Dermis microvascular lymphatic vessel endothelial cell (primary cell): ENCODE measurements around the gene JPT2. TPM values are rescaled to one million over a fixed set of nuclear protein-coding genes. Genes with fewer than 3 reads are reported as not detected.
"Not testable (repeated sequence)": the region's sequence is repeated elsewhere in the genome, so short reads cannot be mapped to it uniquely, and the experiment has no call there.

Experiments used
- DNase-seq, 2 donors: peaks; one replicate each; pipeline versions ENCODE4 v3.0.0 to v3.0.0-alpha.2; 2010; ENCODE audit warnings: low read depth in 2 of 2
- total RNA-seq: library from RNA; depleted of rRNA; stranded (reverse); fragments of >200 nt; gene quantifications from 2 replicates; pipeline ENCODE4 v1.2.1, GENCODE V29; 2014

Gene JPT2
- total RNA-seq, 1 donor from 2014 or later: 42.5 TPM

DNA sequence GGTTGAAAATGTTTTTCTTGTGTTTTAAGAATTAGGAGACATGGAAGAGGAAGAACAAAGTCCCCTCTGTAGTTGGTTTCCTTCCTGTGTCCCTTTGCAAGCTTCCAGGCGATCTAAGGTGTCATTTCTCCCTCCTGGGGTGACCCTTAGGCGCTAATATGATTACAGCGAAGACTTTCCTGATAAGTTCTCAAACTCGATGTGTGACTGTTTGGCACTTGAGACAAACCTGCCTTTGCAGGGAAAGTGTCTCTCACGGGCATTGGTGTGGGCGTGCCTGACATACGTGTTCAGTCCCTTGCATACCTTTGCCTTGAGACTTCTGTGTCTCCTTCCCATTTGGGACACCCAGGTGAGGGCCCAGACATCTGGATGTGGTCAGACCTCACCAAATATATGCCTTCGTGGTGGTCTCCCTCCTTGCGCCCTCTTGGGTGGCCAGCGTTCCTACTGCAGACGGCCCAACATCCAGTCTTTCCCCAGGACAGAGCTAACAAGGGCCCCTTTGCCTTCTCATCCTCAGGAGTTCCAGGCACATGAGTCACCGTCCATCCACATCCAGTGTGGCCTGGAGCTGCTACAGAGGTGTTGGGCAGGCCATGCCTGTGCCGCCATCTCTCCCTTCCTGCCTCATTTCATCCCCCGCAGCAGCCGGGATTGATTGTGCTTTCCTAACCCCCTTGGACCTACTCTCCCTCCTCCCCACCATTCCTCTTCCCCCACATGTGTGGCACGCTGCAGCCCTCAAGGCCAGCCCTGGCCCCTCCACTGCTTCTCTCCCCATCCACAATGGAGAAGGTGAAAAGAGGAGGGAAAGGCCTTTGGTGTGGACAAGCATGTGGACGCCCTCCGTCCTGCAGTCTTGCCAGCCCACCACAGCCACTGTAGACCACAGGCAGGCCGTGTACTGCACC is 3.1 kb upstream of the JPT2 start:
- peak in 1 of 2 donors; percentile 39 for DNase-seq

DNA sequence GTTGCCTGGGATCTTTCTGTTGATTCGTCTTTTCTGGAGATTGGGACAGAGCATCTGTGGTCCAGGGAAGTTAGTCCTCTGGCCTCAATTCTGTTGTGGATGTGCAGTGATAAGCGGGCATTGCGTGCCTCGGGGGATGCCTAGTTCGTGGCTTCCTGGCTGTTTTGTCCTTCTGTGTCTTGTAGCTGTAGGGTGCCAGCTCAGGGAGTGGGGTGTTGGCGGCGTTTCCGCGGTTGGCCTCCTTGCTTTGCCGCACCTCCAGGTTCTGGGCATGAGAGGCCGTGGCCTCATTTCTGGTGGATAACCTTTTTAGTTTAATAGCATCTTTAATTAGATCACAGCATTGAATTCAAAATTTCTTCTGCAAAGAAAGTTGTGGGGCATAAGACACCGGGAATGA is 1.4 kb upstream of the JPT2 start:
- no peak for DNase-seq

DNA sequence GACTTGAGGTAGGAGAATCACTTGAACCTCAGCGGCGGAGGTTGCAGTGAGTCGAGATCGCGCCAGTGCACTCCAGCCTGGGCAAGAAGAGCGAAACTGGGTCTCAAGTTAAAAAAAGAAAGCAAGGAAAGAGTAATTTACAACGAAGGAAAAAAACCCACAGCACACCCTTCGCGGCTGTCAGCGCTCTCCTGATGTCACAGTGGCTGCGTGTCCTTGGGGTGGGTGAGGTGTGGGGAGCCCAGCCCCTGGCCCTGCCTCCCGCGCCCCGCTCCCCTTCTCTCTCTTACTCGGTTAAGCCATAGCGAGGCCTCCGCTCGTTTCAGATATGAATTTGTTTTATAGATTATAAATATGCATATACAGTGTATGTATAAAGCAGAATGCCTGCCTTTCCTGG is 740 bp upstream of the JPT2 start:
- no peak for DNase-seq

DNA sequence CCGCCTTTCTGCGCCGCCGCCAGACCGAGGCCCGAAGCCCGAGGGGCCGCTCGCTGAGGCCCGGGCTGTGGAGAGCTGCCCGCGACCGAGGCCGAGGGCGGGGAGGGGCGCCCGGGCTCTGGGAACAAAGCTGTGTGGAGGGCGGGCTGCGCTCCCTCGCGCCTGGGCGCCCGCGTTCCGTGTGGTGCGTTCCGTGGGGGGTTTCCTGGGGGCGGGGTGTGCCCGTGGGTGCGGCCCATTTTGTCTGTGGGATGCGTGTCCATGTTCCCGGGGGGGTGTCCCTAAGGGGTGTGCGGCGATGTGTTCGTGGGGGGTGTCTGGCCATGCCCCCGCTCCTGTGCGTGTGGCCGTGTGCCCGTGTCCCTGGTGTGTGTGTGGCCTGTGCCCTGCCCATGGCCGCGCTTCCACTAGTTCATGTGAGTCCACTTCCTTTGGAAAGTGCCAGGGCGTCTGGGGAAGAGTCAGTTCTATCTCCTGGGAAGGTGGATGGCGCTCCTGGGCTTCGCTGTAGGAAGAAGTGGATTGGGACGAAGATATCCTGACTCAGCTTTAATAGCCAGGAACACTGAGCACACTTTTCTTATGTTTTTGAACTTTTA is 520 bp downstream of the JPT2 start:
- peak; percentile 17 to 54 for DNase-seq

DNA sequence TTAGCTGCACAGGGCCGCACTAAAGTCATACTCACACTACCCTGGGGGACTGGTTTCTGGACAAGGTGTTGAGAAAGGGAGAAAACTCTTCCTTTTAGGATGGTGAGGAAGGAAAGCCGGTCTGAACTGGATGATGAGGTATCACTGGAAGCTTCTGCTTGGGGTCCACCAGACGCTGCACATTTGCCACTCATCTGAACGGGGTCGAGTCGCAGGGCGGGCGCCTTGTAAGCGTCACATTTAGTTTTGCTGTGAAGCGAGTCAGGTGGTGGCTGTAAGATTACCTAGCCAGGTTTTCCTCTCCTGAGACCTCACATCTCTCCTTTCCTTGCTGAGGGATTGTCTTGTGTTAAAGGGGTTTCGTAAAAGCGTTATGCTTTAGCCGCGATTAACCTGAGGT is 2.3 kb downstream of the JPT2 start:
- no peak for DNase-seq

DNA sequence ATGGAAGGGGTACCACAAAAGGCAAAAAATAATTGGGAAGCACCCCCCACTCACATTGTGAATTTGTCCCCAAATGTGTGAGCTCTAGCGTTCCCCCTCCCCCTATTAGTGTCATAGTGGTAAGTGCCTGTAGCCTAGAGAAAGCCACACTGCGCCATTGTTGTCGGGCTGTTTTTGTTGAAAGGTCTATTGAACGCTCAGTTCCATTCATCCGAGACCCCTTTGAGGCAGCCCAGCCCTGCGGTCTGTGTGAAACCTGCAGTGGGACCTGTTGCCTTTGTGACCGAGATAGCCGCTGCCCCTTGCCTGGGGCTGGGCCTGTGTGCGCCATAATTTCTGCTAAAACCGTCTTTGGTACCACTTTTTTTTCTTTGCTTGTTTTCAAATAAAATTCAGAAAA is 3.0 kb downstream of the JPT2 start:
- DNase-seq: no peak

DNA sequence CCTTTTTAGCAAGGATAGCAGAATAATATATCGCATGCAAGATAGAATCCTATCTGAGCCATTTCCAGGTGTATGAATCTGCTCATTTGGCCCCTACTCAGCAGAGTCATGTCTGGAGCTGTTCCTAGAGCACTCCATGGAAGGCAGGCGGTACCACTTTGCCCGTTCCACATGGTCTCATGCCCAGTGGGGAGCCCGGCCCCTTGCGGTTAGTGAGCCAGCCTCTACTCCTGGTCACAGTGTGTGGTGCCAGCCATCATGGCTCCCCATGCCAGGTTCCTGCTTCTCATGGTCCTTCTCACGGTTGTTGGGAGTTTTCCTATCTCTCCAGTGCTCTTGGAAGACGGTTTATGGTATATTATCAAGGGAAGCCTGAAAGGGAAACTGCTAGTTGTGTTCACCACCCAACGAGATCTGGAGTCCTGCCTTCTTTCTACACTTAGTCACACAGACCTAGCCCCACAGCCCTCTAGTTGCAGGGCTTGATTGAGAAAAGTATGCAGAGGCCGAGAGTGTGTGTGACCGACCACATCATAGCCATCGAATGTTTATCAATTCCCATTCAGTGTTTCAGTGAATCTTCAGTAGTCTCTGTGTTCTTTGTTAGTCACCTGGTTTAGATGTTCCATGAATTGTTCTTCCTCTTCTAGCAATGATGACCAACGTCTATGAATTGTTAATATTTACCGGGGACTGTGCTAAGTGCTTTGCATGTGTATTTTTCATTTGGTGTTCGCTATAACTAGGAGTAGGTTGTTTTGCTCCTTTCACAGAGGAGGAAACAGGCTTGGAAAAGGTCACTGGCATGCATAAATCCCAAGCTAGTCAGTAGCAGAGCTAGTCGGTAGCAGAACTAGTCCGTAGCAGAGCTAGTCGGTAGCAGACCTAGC is 9.6 kb downstream of the JPT2 start:
- DNase-seq: no peak

DNA sequence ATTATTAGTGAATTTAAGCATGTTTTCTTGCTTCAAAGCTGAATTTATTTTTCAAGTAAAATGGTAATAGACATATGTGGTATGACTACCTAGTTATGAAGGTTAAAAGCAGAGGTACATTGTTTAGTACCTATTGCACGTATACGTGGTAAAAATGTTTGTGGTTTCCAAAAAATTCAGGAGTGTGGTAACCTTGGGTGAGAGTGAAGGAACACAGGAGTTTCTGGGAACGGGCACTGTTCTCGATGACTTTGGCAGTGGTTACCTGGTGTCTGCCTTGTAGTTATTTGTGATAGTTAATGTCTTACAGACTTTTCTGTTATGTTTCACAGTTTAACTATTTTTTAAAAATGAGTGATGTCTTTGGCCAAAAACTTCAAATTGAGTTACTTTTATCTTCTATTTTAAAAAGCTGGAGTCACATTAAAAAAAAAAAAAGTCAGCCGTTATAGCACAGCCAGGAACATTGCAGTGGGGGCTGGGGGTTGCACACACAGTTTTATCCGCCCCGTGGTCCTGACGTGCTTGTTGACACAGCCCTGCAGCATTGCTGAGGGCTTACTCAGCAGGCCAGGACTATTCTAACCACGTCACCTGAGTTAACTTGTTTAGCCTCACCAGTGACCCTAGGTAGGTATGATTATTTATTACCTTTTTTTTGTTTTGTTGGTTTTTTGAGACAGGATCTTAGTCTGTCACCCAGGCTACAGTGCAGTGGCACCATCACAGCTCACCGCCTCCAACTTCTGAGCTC is 10.9 kb downstream of the JPT2 start:
- peak; percentile 43 to 48 for DNase-seq

DNA sequence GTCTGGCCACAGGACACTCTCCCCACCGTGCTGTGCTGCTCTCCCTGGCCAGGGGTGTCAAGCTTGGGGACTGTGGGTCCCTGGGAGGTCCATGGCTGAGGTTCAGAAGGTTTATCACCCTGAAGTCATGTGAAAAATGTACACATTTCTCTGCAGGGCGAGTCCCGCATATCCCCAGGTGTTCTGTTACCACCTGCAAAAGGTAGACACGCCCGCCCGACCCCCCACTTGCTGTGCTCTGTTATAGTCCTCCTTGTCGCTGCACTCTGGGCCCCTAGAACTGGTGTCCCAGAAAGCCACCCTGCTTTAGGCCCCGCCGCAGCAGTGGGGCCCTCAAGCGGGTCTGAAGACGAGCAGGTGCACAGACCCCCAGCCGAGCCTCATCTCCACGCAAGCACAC is 11.8 kb downstream of the JPT2 start:
- DNase-seq: no peak

DNA sequence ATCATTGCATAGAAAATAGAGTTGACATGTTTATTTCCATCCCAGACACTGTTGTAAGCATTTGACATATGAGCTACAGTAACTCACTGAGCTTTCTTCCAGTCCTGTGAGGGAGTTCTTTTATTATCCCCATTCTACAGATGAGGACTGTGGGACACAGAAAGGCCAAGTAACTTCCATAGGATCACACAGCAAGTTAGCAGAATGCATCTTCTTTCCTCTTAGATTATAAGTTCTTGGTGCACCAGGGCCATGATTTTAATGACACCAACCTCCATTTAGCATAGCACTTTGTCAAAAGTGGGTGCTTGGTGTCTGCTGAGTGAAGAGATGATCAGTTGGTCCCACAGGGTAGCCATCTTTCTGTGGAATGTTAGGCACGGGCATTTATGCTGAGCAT is 12.7 kb downstream of the JPT2 start:
- no peak for DNase-seq

DNA sequence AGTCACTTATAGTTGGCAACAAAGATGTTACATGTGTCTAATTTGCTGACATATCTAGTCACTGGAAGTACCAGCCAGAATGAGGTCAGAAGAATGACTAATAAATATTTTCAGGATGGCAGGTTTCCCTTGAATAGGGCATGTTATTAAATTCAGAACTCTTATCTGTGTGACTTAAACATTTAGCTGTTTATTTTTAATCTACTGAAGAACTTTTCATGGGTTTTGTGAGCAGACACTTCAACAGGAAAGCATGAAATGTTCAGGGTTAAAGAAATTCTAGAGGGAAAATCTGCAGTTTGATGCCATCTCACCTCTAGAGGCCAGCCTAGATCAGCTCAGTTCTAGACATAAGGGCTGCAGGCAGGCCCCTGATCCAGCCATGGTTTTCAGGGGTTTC is 13.2 kb downstream of the JPT2 start:
- peak in 1 of 2 donors; percentile 30 for DNase-seq

DNA sequence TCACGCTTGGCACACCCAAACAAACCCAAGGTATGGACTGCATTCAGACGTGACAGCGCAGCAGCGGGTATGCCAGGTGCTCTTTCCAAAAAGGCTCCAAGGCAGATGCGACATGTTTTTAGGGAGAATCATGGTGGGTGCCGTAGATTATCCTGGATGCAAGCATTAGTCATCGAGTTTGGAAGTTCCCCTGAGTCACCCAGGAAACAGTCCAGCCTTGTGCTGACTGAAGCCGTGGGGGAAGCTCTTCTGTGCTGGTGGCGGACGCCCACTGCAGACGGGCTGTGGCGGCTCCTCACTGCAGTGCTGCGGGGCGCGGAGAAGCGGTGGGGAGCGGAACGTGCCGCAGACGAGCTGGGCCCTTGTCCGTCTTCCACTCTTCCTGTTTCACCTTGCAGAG is 13.9 kb downstream of the JPT2 start:
- no peak for DNase-seq

DNA sequence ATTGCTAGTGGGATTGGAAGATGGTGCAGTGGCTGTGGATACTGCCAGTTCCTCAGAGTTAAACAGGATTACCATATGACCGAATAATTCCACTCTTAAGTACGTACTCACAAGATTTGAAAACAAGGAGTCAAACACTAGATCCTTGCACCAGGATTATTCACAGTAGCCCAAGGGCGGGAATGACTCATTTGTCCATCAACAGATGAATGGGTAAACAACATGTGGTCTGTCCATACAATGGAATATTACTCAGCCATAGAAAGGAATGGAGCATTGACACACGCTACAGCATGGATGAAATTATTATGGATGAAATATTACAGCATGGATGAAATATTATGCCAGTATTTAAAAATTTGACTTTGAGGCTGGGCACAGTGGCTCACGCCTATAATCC is 18.8 kb downstream of the JPT2 start:
- DNase-seq: peak in 1 of 2 donors; percentile 24

DNA sequence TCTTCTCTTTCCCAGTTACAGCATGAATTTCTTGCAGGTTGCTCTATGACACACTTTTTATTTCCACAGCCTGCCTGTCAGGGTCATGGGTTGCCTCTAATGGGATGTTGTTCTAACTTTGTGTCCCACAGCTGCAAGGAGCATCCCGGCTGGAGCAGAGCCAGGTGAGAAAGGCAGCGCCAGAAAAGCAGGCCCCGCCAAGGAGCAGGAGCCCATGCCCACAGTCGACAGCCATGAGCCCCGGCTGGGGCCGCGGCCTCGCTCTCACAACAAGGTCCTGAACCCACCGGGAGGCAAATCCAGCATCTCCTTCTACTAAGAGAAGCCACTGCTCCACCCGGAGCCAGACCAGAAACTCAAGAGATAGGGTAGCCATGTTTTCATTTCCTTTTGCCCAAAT is 20.6 kb downstream of the JPT2 start:
- DNase-seq: no peak

DNA sequence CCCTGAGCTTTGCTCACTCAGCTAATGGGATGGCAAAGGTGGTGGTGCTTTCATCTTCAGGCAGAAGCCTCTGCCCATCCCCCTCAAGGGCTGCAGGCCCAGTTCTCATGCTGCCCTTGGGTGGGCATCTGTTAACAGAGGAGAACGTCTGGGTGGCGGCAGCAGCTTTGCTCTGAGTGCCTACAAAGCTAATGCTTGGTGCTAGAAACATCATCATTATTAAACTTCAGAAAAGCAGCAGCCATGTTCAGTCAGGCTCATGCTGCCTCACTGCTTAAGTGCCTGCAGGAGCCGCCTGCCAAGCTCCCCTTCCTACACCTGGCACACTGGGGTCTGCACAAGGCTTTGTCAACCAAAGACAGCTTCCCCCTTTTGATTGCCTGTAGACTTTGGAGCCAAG is 22.2 kb downstream of the JPT2 start:
- no peak for DNase-seq

DNA sequence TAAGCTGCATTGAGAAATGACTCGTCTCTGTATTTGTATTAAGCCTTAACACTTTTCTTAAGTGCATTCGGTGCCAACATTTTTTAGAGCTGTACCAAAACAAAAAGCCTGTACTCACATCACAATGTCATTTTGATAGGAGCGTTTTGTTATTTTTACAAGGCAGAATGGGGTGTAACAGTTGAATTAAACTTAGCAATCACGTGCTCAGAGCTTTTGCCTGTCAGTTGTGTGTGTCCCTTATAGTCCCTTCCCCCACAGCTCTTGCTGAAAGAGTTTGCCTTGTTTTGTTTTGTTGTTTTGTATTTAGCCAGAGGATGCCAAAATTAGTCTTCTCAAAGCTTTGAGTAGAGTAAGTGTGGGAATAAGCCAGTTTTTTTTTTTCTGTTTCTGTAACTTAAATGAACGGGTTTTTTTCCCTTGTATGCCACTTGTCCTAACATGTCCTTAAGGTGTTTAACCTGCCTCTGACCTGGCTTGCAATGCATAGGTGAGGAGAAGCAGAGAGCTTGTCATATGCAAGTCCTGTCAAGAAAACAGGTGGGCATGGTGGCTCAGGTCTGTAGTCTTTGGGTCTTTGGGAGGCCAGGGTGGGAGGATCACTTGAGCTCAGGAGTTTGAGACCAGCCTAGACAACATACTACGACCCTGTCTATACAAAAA is 23.3 kb downstream of the JPT2 start:
- no peak for DNase-seq

DNA sequence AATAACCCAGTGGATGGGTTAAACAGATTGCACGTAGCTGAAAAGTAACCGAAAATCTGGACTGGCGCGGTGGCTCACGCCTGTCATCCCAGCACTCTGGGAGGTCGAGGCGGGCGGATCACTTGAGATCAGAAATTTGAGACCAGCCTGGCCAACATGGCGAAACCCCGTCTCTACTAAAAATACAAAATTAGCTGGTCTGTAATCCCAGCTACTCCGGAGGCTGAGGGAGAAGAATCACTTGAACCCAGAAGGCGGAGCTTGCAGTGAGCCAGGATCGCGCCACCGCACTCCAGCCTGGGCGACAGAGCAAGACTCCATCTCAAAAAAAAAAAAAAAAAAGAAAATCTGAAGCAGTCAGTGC is 27.2 kb downstream of the JPT2 start:
- not testable (repeated sequence) for DNase-seq

DNA sequence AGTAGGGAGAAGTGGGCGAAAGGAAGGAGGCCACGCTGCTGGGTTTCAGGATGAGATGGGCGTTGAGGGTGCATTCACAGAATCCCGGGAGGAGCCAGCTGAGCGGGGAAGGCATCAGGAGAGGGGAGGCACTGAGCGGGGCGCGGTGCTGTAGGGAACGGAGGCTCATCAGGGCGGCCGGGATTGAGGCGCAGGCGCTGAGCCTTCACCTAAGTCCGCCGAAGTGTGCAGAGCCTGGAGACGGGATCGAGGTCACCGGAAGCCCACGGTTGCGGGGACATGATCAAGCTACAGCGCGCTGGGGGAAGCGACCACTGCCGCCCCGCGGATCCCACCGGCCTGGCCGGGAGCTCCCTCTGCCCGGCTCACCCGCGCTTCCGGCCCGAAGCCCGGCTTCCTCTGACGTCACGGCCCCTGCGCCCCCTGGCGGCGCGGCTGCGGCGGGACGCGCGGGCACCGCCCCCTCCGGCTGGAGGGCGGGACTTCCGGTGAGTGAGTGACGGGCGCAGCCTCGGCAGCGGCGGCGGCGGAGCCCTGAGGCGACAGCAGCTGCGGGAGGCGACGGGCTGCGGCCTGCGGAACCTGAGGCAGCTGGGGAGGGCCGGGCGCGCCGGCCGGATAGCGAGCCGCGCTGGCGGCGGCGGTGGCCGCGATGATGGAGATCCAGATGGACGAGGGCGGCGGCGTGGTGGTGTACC is 27.8 kb downstream of the JPT2 start, which contains the start of gene MAPK8IP3:
Gene MAPK8IP3, plus strand, starts transcription at position 508 of the 698 bp plus-strand sequence. Its CDS starts 145 bp downstream, at position 653.
- peak; percentile 67 to 90 for DNase-seq

DNA sequence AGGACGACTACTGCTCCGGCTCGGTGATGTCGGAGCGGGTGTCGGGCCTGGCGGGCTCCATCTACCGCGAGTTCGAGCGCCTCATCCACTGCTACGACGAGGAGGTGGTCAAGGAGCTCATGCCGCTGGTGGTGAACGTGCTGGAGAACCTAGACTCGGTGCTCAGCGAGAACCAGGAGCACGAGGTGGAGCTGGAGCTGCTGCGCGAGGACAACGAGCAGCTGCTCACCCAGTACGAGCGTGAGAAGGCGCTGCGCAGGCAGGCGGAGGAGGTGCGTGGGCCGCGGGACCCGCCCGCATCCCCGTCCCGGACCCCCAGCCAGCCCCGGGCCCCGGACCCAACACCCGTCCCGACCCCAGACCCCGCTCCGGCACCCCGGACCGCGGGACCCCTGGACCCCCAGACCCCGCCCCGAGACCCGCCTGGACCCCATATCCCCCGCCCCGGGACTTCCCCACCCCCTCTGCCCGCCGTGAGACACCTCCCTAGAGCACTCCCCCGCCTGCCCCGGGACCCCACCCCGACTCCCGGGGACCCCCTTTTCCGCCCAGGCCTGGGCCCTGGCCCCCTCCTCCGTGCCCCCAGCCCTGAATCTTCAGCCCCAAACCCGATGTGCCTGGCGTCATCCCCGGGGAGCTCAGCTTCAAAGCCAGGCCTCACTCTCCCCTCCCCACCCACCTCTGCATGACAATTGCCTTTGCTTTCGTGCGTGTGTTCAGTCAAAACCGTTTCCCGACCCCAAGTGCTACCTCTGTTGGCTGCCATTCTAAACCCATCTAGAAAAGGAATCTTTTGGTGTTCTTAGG is 28.5 kb downstream of the JPT2 start:
- DNase-seq: peak; percentile 11 to 35
